ENCODE measurements around the gene ASMTL. TPM values are rescaled to one million over a fixed set of nuclear protein-coding genes. Genes with fewer than 3 reads are reported as not detected.
"Not testable (repeated sequence)": the region's sequence is repeated elsewhere in the genome, so short reads cannot be mapped to it uniquely, and the experiment has no call there.

ASMTL gene, protein sequence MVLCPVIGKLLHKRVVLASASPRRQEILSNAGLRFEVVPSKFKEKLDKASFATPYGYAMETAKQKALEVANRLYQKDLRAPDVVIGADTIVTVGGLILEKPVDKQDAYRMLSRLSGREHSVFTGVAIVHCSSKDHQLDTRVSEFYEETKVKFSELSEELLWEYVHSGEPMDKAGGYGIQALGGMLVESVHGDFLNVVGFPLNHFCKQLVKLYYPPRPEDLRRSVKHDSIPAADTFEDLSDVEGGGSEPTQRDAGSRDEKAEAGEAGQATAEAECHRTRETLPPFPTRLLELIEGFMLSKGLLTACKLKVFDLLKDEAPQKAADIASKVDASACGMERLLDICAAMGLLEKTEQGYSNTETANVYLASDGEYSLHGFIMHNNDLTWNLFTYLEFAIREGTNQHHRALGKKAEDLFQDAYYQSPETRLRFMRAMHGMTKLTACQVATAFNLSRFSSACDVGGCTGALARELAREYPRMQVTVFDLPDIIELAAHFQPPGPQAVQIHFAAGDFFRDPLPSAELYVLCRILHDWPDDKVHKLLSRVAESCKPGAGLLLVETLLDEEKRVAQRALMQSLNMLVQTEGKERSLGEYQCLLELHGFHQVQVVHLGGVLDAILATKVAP
- total RNA-seq (2014; rRNA removed; shearing (Covaris generic)) = 3.3 and 4.2 TPM in 2 replicates

DNA sequence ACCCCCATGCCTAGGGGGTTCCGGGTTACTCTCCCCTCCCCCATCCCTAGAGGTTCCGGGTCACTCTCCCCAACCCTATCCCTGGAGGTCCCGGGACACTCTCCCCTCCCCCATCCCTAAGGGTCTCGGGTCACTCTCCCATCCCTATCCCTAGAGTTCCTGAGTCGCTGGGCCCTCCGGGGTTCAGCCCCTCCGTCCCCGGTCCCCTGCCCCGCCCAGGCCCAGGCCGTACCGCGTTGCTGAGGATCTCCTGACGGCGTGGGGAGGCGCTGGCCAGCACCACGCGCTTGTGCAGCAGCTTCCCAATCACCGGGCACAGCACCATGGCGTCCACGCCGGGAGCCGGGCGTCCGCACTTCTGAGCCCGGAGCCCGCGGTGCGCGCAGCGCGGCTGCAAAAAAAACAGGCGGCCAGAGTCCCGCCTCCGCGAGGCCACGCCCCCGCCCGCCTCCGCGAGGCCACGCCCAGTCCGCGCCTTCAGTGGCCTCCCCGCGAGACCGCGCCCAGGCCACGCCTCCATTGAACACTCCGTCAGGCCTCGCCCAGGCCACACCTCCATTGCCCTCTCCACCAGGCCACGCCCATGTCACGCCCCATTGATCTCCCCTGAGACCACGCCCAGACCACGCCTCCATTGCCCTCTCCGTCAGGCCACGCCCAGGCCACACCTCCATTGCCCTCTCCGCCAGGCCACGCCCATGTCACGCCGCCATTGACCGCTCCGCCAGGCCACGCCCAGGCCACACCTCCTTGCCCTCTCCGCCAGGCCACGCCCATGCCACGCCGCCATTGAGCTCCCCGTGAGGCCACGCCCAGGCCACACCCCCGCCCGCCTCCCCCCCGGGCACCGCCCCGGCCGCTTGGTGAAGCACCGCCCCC lies at the start of gene ASMTL:
Gene ASMTL (minus strand): TSS at position 394 of the 879 bp plus-strand sequence. CDS start 69 bp downstream, at position 325.
- DNase-seq (ENCODE audit: low spot score) = peak; percentile 99

DNA sequence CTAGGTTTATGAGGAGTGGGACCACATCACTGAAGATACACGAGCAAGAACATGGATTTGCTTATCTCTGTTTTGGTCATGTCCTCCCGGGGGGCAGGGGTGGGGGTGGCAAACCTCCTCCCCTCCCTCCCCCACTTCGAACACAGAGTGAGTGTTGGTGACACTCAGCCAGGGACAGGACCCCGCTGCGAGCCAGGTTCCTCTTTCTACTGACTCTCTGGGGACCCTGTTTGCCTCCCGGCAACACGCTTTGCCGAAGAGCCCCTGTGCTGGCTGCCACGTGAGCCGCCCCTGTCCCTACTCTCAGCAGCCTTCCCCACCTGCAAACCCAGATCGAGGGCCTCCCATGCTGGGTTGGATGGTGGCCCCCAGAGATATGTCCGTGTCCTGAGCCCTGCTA lies 49.5 kb upstream of the ASMTL start:
- DNase-seq (ENCODE audit: low spot score) = no peak

DNA sequence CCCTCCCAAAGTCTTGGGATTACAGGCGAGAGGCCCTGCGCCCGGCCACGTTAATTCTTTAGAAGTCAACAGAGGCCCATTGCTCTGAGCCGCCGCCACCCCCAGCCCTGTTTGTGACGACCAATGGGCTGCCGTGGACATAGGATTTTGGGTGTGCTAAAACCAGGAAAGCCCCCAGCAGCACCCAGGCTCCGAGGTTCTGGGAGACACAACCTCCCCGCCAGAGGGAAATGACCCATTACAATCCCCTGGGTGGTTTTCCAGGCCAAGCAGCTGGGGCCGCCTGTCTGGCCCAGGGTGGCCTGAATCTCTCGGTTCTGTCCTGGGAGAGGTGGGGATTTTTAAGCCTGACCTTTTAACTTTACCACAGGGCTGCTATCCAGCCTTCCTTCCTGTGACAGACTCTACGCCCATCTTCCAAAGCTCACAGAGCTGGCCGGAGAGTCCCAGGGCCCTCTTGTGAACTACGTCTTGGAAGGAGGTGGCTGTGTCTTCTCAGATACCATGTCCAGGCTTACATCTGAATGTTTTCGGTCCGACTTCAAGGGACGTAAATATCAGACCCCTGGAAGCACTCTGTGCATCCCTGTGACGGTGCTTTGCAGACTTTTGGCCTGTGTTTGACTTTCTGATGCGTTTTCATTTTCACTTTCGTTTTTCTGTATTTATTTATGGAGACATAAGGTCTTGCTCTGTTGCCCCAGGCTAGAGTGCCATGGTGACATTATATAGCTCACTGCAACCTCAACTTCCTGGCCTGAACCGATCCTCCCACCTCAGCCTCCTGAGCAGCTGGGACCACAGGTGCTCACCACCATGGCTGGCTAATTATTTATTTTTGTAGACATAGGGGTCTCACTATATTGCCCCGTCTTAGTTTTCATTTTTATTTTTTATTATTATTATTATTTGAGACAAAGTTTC lies 48.3 kb upstream of the ASMTL start:
- no peak for DNase-seq (ENCODE audit: low spot score)

DNA sequence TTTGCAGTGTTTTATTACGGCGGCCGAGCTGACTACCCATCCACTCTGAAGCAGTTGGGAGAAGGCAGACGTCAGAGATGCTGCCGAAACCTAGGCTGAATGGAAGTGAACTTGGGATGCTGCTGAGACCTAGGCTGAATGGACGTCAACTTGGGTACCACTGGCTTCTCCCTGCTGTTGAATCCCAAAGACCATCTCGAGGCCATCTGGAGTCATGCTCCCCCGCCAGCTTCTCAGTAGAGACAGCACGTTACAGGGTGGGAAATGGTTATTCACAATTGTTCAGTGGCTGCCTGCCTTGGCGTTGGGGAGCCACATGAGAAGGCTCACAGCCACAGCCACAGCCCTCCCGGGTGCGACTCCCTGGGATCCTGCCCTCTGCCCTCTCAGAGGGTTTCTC lies 43.4 kb upstream of the ASMTL start:
- DNase-seq (ENCODE audit: low spot score) = no peak

DNA sequence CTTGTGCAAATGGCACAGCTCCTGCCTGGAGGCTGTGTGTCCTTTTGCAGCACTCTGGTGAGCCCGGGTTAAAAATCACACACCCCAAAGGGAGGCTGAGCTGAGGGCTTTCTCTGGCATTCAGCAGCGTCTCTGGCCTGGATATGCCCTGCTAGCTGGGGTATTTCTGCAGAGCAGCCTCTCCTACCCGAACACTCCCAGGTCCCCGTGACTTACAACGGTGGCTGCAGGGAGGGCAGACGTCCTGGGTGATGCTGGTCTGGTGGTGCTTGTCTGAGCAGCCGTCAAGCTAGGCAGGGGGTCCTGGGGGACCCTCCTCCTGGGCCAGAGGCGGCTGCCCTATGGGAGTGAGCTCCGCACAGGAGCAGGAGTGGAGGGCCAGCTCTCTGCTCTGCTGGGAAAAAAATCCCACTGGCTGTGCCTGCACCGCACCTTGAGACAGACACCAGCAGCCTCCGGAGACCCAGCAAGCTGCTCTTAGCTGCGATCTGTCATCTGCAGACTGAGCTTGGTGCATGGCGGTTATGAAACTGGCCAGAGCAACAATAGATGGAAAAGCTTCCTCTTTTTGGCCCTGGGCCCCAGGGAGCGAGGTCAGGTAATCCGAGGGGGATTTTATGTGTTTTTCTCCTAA lies 41.3 kb upstream of the ASMTL start:
- DNase-seq (ENCODE audit: low spot score) = no peak

DNA sequence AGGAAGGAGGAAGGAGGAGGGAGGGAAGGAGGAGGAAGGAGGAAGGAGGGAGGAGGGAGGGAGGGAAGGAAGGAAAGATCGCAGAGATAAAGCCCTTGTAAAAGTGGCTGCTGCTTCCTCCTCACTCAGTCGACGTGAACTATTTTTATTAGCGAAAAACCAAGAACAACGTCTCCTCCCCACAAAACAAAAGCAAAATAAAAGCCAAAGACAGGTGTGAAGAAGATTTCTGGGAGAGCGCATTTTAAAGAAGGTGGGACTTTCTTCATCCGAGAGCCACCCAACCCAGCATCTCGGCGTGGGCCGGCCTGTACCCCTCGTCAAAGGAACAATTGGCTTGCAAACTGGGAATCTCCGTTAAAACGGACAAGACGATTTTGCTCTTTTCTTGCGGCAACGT lies 40.7 kb upstream of the ASMTL start:
- DNase-seq (ENCODE audit: low spot score) = no peak

DNA sequence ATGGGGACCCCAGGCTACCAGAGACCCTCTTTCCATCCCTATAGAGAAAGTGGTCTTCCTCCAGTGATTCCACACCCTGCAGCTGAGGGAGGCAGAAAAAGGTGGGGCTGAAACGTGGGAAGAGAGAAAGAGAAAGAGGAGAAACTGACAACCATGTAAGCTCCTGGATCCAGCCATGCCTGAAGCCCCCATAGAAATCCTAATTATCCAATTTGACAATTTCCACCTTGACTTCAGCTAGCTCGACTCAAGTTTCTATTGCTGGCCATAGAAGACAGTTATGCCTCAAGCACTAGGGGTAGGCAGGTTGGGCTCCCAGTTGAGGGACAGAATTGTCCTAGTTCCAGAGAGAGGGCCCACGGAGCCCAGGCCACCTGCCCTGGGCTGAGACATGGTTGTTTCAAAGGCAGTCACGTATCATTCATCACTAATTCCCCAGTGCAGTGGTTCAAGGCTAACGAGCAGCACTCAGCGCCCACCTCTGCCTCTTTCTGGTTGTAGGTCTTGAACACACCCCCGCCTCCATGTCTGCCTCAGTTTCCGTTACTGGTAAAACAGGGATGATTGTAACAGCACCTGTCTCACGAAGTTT lies 39.8 kb upstream of the ASMTL start:
- no peak for DNase-seq (ENCODE audit: low spot score)

DNA sequence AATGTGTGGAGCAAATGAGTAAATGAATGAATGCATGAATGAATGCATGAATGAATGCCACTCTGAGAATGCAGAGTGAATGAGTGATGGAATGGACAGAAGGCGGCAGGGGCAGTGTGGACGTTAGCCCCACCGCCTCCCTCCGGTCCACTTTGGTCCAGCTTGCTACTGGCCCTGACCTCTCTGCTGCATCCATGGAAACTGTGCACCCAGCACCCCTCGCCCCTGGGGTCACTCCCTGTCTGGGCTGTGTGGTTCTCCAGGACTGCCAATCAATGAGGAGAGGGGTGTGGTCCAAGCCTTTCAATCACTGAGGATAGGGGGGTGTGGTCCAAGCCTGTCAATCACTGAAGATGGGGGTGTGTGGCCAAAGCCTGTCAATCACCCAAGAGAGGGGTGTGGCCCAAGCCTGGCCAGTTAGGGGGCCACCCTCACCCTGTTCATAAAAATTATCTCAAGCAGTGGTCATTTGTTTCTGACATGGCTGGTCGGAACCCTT lies 39.2 kb upstream of the ASMTL start:
- peak; percentile 31 for DNase-seq (ENCODE audit: low spot score)

DNA sequence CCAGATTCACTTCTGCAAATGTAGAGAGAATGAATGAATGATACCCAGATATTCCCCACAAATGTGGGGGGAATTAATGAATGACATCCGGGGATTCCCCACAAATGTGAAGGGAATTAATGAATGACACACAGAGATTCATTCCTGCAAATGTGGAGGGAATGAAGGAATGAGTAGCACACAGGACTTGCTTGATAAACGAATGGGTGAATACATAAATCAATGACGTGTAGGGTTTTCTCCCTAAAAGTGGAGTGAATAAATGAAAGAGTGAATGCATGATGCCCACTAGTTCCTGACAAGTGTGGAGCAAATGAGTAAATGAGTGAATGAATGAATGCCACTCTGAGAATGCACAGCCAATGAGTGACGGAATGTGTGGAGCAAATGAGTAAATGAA lies 38.5 kb upstream of the ASMTL start:
- DNase-seq (ENCODE audit: low spot score) = not testable (repeated sequence)

DNA sequence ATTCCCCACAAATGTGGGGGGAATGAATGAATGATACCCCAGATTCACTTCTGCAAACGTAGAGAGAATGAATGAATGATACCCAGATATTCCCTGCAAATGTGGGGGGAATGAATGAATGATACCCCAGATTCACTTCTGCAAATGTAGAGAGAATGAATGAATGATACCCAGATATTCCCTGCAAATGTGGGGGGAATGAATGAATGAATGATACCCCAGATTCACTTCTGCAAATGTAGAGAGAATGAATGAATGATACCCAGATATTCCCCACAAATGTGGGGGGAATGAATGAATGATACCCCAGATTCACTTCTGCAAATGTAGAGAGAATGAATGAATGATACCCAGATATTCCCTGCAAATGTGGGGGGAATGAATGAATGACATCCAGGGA lies 38.0 kb upstream of the ASMTL start:
- DNase-seq (ENCODE audit: low spot score) = not testable (repeated sequence)

DNA sequence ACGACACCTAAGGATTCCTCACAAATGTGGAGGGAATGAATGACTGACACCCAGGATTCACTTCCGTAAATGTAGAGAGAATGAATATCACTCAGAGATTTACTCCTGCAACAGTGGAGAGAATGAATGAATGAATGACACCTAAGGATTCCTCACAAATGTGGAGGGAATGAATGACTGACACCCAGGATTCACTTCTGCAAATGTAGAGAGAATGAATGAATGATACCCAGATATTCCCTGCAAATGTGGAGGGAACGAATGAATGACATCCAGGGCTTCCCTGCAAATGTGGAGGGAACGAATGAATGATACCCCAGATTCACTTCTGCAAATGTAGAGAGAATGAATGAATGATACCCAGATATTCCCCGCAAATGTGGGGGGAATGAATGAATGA lies 36.6 kb upstream of the ASMTL start:
- not testable (repeated sequence) for DNase-seq (ENCODE audit: low spot score)

DNA sequence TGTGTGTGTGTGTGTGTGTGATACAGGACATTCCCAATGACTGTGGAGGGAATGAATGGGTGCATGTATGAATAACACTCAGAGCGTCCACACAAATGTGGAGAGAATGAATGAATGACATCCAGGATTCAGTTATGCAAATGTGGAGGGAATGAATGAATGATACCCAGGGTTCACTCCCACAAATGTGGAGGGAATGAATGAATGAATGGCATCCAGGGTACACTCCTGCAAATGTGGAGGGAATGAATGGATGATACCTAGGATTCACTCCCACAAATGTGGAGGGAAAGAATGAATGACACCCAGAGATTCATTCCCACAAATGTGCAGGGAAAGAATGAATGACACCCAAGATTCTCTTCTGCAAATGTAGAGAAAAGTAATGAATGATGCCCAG lies 36.0 kb upstream of the ASMTL start:
- no peak for DNase-seq (ENCODE audit: low spot score)

DNA sequence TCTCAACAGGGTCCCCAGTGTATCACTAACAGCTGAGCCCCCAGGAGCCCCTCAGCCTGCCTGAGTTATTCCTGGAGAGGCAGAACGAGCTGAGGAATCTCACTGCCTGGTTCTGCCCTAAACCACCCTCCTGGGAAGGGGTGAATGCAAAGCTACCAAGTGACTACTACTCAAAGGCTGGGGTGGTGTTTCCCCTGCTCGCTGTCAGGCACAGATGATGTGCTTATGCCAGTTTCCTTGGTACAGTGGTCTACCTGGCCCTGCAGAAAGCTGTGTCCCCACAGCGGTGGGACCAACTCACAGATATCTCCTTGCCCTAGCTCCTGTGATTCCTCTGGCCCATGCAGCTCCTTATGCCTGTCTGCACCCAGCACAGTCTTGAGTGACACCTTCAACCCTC lies 35.4 kb upstream of the ASMTL start:
- DNase-seq (ENCODE audit: low spot score) = no peak

DNA sequence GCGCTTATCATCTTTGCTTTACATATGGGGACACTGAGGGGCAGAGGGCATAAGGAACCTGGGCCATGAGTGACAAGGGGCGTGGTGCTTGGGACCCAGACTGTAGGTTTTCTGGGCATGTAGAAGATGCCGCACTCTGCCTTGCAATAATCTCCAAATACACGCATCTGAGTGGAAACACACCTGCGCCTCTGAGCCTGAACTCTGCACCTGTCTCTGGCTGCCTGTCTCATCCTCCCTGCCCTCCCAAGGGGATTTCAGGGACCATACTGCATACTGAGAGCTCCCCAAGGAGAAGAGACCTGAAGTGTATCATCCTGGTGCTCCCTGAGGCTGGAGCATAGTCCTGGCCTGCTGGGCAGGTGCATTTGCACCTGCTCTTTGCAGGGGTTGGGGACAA lies 34.7 kb upstream of the ASMTL start:
- DNase-seq (ENCODE audit: low spot score) = no peak

DNA sequence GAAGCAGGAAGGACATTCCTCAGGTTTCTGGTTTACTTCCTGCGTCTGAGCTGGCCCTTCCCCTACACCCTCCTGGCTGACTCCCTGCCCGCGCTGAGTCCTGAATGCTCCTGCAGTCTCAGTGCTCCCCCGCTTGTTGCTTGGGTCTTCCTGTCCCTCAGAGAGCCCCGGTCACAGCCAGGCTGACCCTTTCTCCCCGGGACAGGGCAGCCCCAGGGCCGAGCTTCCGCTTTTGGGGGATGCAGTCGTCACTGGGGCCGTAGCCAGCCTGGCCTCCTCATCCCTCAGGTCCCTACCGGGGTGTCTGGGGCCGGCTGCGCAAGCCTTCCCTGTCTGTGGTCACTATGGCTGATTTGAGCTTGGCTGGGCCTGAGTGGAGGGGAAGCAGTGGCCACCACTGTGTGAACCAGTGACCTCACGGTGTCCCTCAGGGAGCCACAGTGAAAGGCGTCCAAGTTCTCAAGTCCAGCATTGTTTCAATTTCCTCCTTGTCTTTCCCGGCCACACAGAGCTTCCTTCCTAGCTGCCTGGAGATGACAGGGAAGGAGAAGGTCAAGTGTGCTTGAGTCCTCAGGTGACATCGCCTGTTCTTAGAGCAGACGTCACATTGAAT lies 34.1 kb upstream of the ASMTL start:
- DNase-seq (ENCODE audit: low spot score) = no peak

DNA sequence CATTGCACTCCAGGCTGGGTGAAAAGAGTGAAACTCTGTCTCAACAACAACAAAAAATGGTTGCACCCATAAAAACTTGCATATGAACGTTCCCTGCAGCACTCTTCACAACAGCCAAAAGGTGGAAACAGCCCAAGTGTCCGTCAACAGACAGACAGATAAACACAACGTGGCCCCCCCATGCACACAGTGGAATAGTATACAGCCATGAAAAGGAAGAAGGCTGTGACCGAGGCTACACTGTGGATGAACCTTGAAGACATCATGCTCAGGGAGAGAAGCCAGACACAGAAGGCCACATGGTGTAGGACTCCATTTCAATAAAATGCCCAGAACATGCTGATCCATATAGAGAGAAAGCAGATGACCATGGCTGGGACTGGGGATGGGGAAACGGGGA lies 33.5 kb upstream of the ASMTL start:
- no peak for DNase-seq (ENCODE audit: low spot score)

DNA sequence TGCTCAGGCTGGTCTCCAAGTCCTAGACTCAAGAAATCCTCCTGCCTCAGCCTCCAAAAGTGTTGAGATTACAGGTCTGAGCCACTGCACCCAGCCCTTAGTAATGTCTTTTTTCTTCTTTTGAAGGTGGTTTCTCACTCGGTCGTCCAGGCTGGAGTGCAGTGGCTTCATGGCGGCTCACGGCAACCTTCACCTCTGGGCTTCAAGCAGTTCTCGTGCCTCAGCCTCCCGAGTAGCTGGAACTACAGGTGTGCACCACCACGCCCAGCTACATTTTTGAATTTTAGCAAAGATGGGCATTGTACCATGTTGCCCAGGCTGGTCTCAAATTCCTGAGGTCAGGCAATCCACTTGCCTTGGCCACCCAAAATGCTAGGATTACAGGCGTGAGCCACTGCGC lies 32.3 kb upstream of the ASMTL start:
- no peak for DNase-seq (ENCODE audit: low spot score)

DNA sequence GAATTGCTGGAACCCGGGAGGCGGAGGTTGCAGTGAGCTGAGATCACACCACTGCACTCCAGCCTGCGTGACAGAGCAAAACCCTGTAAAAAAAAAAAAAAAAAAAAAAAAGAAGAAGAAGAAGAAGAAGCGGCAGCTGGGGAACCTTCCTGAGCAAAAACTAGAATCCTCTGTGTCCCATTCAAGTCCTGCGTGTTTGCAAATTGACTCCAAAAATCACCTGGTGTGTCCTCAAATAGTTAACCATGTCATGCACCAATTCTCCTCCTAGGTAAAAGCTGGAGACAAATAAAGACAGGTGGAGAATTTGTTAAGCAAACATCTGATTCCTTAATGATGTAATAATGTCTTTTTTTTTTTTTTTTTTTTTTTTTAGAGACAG lies 31.9 kb upstream of the ASMTL start:
- no peak for DNase-seq (ENCODE audit: low spot score)

DNA sequence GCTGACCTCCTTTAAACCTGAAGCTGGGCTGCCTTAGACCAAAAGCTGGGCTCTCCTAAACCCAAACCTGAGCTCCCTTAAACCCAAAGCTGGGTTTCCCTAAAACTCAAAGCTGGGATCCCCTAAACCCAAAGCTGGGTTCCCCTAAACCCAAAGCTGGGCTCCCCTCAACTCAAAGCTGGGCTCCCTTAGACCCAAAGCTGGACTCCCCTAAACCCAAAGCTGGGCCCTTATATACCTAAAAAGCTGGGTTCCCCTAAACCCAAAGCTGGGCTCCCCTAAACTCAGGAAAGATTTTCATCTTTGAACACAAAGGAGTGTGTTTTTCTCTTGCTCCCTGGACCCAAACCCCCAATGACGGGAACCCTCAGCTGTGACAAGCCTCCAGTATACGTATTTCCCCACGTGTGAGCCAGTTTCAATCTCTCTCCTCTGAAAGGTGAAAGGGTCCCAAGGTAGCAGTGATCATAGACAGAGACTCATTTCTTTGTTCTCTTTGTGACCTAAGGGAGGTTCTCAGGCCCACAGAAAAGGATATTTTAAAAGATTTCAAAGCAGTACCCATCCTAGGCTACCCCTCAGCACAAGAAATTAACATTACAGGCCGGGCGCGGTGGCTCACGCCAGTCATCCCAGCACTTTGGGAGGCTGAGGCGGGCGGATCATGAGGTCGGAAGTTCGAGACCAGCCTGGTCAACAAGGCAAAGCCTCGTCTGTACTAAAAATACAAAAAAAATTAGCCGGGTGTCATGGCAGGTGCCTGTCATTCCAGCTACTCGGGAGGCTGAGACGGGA lies 31.3 kb upstream of the ASMTL start:
- no peak for DNase-seq (ENCODE audit: low spot score)
